ENCODE results near the gene TROAP.

TROAP gene

DNA sequence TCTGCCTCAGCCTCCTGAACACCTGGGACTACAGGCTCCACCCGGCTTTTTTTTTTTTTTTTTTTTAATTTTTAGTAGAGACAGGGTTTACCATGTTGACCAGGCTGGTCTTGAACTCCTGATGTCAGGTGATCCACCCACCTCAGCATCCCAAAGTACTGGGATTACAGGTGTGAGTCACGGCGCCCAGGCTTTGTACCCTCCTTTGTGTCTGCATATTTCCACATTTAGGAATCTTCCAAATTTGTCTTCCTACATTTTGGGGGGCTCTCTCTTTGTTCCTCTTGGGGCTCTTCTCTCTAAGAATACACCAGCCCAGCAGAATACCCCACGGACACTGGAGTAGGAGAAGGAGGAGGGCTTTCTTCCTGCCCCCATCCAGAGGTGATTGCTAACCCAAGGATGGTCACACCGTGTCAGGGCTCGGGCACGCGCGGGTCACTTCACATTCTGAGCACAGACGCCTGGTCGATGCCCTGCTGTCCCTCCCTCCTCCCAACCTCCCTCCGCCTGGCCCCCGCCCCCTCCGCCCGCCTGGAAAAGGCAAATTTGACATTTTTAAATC, 21.5 kb downstream of the TROAP start:
- DNase-seq = no peak

DNA sequence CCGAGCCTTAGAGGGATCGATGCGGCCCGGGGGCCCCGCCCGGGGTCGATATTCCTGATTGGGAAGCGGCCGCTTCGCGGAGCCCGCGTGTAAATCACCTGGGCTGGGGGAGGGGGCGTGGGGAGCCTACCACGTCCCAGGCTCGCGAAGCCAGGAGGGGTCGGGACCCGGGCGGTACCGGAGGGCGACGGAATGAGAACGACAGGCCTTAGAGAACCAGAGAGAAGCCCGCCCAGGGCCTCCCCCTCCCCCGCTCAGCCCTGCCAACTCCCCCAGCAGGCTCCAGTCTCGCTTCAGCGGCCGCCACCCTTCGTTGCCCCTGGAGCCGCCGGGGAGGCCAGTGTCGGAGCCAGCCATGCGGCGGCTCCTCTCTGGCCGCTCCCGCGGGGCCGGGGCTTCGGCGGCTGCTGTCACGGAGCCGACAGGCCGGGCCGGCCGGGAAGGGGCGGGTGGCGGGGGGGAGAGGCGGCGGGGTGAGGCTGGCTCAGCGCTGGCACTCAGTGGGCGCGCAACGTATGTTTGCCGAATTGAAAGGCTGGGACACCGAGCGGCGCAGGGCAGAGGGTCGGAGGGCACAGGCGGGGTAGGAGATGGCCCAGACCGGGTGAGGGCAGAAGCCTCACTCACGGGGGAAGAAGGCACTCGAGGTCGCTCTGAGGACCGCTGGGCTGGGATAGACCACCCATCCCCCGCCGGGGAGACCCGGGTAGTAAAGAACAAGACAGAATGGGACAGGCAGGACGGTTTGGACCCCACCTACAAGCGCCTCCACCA, 22.2 kb downstream of the TROAP start:
- DNase-seq = no peak

DNA sequence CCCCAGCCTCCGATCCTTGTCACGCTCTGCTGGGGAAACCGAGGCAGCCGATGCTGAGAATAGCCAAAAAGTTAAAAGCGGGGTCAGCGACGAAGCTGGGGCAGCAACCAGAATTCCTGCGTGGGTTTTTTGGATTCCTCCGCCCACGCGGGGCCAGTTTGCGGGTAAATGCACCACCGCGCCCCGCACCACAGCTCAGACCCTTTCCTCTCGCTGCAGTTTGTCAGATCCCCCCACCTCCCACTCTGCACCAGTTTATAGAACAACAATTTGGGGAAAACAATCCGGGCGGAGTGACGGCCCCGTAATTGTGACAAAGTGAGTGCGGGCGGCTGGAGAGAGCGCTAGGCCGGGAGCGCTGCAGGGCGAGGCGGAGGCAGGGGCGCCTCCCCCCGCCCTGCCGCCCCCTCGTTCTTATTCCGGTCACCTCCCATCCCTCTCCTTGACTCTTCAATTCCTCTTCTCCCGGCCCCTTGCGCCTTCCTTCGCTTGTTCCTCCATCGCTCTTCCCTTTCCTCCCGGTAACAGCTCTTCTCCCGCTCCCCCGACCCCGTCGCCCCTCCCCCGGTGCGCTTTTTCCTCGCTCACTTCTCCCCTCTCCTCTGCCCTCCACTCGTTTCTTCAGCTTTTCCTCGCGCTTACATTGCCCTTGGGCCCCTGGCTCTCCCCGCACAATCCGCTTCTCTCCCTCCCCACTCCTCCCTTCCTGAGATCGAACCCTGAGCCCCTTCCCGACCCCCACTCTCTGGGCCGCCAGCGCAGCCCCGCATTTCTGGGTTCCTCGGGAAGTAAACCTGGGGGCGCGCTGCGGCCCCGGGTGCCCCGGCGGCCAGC, 23.0 kb downstream of the TROAP start:
- DNase-seq = no peak

DNA sequence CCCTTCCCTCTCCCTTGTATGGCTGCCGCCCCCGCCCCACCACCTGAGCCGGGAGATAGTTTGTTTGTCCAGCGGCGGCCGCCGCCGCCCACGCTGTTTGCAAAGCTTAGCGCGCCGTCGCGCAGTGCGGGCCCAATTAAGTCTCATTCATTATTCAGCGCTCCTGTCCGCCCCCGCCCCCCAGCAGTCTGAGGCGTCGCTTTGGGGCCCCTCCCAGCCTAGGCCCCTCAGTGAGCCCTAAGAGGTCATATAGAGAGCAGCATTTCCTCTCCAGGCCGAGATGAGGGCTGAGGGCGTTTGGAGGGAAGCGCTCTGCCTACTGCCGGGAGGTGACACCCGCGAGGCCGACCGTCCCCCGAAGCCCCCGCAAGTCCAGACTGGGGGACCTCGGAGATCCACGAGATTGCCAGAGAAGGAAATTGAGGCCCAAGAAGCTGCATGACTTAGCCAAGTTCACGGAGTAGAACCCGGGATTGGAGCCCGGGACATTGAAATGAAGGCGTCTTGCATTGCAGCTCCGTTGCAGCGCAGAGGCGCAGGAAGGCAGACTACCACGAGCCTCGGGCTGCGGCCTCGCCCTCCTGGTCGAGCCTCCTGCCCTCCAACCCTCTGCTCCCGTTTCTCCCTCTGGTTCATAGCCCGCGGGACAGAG, 23.7 kb downstream of the TROAP start, which contains the start of gene DNAJC22:
Gene DNAJC22, plus strand, starts transcription at position 230 of the 652 bp plus-strand sequence. CDS start 1,985 bp downstream, outside the sequence.
- DNase-seq = peak; percentile 28

DNA sequence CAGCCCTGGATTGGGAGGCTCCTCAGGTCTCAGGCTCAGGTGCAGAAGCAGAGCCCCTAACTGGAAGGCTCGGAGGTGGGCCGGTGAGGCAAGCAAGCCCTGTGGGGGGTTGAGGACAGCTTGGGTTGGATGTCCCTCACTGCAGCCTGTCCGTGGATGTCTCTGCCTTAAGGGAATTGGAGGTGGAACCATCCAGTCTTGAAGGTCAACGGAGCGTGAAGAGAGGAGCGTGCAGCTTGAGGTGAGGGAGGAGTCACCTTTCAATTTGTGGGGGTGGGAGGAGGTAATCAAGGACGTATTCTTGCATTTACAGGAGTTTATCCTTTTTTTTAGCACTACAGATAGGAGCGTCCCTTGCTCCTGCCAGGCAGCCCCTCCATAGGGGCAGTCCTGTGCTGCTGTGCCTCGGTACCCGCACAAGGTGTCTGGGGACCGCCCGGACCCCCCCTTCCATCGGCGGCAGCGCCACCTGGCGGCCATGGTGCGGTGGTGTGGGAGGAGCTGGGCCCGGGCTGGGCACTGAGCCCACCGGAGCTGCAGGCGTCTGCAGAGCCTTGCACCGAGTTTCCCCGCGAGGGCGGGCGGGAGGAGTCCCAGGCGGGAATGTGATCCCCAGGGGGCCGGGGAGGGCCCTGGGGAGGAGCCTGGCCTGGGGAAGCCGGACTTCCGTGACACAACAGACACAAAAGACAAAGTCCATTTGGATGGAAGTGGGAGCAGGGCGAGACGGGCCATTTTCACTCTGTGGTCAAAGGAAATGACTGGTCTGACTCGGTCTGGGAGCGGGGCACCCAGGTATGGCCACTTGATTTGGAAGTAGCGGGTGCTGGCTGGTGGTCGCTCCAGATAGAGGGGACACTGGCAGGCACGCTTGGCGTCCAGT, 24.5 kb downstream of the TROAP start:
- peak; percentile 81 for DNase-seq

DNA sequence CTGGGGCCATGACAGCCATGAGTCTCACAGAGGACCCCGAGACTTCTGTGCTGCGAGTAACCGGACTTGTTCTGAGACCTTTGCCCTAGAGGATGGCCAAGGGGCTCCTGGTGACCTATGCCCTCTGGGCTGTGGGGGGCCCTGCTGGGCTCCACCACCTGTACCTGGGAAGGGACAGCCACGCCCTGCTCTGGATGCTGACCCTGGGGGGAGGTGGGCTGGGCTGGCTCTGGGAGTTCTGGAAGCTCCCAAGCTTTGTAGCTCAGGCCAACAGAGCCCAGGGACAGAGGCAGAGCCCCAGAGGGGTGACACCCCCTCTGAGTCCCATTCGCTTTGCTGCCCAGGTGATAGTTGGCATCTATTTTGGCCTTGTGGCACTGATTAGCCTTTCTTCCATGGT, 25.7 kb downstream of the TROAP start:
- no peak for DNase-seq

DNA sequence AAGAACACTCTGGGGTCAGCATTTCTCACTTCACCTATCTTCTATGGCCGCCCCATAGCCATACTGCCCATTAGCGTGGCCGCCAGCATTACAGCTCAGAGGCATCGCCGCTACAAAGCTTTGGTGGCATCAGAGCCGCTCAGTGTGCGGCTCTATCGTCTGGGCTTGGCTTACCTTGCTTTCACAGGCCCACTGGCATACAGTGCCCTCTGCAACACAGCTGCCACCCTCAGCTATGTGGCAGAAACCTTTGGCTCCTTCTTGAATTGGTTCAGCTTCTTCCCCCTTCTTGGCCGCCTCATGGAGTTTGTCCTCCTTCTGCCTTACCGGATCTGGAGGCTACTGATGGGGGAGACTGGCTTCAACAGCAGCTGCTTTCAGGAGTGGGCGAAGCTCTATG, 26.2 kb downstream of the TROAP start:
- DNase-seq = no peak

DNA sequence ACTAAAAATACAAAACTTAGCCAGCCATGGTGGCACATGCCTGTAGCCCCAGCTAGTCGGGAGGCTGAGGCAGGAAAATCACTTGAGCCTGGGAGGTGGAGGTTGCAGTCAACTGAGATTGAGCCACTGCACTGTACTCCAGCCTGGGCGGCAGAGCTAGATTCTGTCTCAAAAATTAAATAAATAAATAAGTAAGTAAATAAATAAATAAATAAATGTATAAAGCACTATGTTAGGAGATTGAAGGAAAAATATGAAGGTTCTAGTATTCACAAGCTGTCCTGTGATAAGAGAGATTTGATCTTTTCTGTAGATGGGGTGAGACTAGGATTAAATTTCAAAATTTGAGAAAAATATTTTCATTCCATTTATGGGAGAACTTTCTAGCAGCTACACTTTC, 29.3 kb downstream of the TROAP start:
- no peak for DNase-seq

DNA sequence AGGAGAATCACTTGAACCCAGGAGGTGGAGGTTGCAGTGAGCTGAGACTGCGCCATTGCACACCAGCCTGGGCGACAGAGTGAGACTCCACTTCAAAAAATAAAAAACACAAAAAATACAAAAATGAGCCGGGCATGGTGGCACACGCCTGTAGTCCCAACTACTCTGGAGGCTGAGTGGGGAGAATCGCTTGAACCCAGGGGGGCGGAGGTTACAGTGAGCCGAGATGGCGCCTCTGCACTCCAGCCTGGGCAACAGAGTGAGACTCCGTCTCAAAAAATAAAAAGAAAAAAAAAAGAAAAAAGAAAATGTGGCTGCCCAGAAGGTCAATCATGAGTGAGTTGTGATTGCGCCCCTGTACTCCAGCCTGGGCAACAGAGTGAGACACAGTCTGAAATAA, 32.9 kb downstream of the TROAP start:
- DNase-seq = no peak

DNA sequence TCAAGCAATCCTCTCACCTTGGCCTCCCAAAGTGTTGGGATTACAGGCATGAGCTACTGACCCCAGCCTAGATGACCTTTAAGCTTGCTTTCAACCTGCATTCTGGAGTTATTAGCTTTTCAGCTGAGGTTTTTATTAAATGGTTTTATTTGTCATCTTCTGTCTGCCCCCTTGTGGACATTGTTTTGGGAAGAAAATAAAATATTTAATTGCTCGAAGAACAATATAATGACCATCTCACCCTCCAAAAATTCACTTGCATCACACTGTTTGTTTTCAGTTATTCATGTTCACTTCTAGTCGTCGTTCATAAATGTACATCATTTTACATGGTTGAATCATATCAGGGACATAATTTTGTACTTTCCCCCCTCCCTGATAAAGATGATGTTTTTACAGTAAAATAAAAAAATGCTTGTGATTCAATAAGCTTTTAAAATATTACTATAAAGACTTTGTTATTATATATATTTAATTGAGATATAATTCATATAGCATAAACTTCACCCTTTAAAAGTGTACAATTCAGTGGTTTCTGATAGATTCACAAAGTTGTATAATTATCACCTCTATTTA, 34.1 kb downstream of the TROAP start:
- DNase-seq = peak; percentile 38

DNA sequence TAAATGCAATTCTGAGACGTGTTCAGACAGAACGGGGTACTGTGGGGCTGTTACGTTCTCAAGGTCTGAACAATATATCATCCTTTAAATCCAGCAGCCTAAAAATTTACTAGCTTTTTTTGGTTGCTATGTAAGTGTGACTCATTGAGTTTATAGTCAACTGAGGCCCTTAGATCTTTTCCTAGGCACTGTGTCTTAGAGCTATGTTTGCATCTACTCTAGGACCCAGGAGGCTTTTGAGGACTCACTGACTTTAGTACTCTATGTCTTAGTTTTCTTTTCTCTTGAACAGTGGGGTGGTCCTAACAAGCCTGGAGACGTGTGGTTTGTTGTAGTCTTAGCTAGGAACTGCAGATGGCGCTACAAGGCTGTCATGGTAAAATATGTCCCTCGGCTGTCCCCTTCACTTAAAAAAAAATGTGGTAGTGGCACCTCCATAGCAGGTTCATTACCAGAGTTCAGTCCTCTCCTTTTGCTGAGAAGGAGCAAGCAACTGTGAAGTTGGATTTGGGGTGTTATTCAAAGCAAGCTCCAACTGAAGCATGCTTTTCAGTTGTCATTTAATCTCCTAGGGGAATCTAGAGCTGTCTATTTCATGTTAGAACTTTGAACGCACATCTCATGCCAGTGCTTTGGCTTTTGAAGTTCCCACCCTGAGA, 35.6 kb downstream of the TROAP start:
- peak; percentile 78 for DNase-seq

DNA sequence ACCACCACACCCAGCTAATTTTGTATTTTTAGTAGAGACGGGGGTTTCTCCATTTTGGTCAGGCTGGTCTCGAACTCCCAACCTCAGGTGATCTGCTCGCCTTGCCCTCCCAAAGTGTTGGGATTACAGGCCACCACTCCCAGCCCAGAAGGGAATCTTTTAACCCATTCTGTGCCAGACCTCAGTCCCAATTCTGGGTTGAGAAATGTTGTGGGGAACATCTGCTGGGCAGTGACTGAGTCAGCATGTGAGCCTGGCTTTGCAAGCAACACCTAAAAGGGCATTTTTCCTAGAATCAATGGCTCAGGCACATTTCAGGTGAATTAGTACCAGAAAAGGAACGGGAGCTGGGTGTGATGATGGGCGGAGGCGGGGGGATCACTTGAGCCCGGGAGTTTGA, 36.6 kb downstream of the TROAP start:
- DNase-seq = no peak

DNA sequence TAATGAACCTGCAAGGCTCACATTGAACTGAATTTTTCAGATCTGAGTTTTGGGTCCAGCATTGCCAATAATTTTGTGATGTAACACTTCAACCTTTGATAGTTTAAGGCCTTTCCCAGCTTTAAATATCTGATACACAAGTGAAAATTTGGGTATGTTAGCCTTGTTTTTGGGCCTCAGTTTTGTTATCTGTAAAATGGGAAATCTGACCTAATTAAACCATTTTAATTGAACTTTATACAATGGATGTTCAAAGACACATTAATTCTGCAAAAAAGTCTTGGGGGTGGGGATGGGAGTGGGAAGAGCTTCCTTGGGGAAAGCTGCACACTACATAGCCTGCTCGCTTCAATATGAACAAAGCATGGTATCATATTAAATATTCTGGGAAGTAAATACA, 39.0 kb downstream of the TROAP start:
- DNase-seq = no peak

DNA sequence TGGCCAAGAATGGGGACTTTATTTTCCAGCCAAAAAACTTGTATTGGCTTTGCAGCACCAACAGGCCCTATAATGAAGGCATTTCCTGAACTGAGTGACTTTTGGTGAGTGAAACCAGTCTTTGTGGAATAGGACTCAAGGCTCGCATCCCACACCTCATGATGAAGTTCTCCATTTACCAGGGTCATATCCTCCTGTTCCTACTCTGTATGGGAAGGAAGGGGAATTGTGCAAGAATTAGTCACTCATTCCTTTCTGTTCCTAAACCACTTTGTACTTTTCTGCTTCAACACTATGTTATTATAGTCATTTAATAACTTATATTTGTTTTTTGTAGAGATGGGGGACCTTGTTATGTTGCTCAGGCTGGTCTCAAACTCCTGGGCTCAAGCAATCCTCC, 41.9 kb downstream of the TROAP start:
- DNase-seq = no peak

DNA sequence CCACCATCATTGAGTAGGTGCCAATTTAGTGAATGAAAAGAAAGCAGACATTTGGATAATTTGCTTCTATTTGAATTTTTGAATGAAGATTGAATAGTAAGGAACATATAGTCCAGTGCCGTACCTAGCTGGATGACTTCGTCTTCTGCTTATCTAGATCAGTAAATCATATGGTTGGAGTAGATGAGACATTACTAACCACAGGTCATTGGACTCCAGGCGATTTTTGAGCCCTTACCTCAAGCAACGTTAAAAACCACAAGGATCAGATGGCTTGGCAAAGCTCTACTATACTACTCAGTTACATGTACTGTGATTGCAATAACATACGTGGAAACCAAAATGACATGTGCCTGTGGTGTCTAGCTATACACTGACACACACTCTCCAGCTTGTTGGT, 42.5 kb downstream of the TROAP start:
- DNase-seq = no peak

DNA sequence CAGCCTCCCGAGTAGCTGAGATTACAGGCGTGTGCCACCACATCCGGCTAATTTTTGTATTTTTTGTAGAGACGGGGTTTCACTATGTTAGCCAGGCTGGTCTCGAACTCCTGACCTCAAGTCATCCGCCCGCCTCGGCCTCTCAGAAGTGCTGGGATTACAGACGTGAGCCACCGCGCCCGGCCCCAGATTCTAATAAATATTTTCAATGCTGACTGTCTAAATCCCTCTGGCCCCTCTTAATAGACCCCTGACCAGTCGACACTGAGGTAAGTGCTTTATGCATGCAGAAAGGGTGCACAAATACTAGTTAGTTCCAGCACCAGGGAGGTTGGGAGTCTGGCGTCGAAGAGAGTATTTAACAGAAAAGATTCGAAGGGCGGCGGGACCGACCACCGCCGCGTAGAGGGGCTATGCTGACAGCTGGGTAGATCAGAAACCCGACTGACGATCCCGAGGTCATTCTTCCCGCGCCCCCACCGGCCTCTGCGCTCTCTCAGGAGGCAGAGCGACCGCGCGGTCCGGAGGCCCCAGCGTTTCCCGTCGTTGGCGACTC, 43.1 kb downstream of the TROAP start:
- DNase-seq = no peak

DNA sequence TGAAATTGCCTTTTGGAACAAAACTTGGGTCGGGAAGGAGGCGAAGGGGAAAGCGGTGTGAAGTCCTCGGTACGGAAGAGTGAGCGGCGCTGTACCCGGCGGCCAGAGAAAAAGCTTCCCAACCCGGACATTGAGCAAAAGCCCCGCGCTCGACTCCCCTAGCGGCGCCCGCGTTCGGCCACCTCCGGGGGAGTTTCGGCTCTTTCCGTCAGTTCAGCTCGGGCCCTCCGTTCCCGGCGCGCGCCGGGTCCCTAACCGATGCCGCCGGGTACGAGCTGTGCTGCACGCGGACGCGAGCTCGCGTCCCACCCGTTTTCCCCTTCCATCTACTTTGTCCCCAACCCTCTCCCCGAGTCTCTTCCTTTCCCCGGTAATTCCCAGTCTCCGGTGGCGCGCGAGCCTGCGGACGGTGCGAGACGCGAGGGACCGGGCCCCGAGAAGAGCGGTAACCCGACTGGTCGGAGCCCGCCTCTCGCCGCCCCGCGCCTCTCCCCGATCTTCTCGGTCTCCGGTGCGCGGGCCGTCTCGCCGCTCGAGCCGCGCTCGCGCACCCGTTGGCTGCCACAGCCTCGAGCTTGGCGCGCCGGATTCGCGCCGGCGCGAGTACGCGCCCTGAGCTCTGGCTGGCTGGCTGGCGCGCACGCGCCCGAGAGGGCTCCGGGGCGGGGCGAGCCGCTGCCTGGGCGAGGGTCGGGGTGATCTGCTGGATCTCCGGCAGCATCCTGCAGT, 43.8 kb downstream of the TROAP start:
- DNase-seq = peak; percentile 89

DNA sequence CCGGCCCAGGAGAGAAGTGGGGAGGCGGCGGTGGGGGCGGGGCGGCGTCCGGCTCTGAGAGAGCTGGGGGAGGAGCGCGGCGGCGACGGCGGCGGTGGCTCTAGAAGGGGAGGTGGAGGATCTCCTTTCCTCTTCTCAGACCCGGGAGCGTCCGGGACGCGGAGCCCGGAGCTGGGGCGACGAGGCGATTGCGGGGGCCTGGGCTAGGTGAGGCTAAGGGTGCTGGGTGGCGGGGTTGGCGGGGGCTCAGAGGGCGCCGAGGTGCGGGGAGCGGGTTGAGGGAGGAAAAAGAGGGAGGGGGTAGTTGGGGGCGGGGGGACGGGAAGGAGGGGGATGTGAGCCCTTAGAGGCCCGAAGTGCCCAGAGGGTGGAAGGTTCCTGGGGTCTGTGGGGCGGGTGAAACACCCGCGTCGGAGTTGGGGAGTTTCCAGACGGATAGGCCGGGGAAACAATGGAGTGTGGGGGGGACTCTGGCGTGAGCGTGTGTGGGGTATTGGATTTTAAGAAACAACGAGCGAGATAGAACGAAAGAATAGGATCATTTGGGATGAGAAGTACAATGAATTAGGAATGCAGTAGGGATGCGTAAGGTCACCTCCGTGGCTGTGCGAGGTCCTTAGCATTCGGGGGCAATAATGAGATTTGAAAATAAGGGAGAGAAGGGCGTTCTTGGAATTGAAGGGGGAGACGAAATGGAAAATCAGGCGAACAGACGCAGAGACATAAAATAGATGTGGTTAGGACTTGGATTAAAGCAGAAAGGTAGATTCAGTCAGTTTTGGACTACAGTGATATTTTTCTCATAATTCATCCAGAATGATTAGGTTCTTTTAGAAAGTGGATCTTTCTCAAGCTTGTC, 44.6 kb downstream of the TROAP start, which contains the start of gene SPATS2:
Gene SPATS2, plus strand, starts transcription at position 82 of the 859 bp plus-strand sequence. CDS start 93,551 bp downstream, outside the sequence.
- no peak for DNase-seq

DNA sequence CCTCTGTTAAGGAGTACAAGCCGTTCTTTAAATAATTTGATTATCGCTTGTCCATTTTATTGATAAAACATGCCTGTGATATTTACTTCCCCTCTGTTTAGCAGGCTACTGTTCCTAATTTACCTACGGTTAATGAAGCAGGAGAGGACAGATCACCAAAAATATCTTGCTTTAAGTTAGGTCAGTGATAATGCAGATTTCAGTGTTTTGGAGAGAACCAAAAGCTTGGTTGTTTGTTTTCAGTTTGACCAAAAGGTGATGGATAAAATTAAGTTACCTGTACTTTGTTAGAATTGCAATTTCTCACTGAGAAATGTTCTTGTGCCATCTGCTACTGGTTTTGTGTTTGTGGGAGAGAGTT, 45.2 kb downstream of the TROAP start:
- DNase-seq = no peak
